RWPE2 (cell line): ENCODE data around the gene DAAM1.

Source experiments
- ATAC-seq: fragments of 200-7000 bp; cut with Tn5 transposase; 3 replicates; pipeline ENCODE4 v1.9.1; 2021; ENCODE audit warnings: low read depth
- DNase-seq: peaks from one replicate; pipeline ENCODE4 v3.0.0-alpha.2; 2020; ENCODE audit warnings: low spot score
- H3K27ac ChIP-seq: fragments of 450-650 bp; 2 replicates; pipeline ENCODE4 v1.5.1; 2017; ENCODE audit warnings: mild to moderate bottlenecking; ENCODE audit not compliant: poor library complexity, severe bottlenecking
- H3K27me3 ChIP-seq: fragments of 250-450 bp; sonication (Bioruptor Pico); 2 replicates; pipeline ENCODE4 v1.5.1; 2021; ENCODE audit warnings: mild to moderate bottlenecking, moderate library complexity; ENCODE audit not compliant: insufficient read depth, poor library complexity, severe bottlenecking
- H3K36me3 ChIP-seq: fragments of 250-450 bp; sonication (Bioruptor Pico); 2 replicates; pipeline ENCODE4 v1.5.1; 2020; ENCODE audit warnings: low read depth, mild to moderate bottlenecking, moderate library complexity
- H3K4me1 ChIP-seq: fragments of 250-450 bp; sonication (Bioruptor Pico); 2 replicates; pipeline ENCODE4 v1.5.1; 2021; ENCODE audit warnings: mild to moderate bottlenecking, moderate library complexity; ENCODE audit not compliant: insufficient read depth, poor library complexity, severe bottlenecking
- H3K4me3 ChIP-seq: fragments of 250-450 bp; sonication (Bioruptor Pico); 2 replicates; pipeline ENCODE4 v1.5.1; 2021; ENCODE audit warnings: mild to moderate bottlenecking, moderate library complexity; ENCODE audit not compliant: severe bottlenecking
- H3K9me3 ChIP-seq: fragments of 250-450 bp; sonication (Bioruptor Pico); 2 replicates; pipeline ENCODE4 v1.5.1; 2021; ENCODE audit warnings: mild to moderate bottlenecking, moderate library complexity; ENCODE audit not compliant: severe bottlenecking
- TF ChIP-seq, protein P1 (sequence below): fragments of 450-650 bp; IDR thresholded peaks from one replicate; pipeline ENCODE4 v1.5.1; 2017; ENCODE audit warnings: mild to moderate bottlenecking, moderate library complexity; ENCODE audit not compliant: poor library complexity, severe bottlenecking

Gene DAAM1

DNA sequence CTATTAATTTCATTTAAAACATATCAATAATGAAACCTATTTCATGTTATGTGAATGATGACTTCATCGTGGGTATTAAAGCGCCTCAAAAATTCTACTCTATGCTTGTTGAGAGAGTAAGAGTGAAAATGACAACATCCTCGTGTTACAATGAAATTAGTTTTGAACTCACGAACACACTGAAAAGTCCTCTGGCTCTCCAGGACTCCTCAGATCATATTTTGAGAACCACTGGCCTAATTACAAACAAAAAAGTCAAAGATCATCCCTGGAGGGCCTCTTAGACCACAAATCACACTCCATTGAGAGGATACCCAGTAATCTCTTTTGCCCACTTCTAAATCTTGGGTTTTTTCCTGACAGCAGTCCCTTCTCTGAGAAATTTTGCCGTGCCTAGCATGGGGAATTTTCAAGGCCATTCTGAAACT, 19.1 kb downstream of the DAAM1 start:
- no peak overlapping the region for H3K27ac ChIP-seq
- DNase-seq, result no peak

DNA sequence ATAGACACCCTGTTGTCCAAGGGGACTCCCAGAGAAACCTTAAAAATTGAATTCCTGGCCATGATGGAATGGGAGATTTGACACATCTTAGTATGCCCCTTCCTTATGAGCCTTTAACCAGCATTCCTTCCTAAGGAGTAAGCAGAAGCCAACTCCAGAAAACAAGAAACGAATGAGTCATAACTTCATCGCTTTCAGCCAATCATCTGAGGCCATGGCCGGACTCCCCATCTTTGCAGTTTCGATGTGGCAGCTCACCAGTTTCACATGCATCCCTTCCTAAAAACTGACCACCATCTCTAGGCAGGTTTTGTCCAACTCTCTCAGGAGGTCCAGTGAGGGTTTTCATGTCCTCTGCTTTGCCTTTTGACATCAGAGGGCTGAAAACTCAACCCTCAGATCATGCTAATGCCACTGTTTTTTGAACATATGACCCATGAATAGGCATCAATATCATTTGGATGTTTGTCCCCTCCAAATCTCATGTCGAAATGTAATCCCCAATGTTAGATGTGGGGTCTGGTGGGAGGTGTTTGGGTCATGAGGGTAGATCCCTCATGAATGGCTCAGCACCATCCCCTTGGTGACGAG, 19.9 kb downstream of the DAAM1 start:
- no peak overlapping the region for H3K27ac ChIP-seq
- no peaks in the 10 kb centered on the region for H3K9me3 ChIP-seq
- H3K4me3 ChIP-seq, result no peak overlapping the region
- no peaks in the 10 kb centered on the region for H3K27me3 ChIP-seq
- no peaks in the 10 kb centered on the region for H3K4me1 ChIP-seq
- H3K36me3 ChIP-seq, result no peaks in the 10 kb centered on the region
- DNase-seq (no peak), ATAC-seq (peak; percentile 60; the same call in 2 of the 3 replicates)
- TF ChIP-seq, protein P1, sequence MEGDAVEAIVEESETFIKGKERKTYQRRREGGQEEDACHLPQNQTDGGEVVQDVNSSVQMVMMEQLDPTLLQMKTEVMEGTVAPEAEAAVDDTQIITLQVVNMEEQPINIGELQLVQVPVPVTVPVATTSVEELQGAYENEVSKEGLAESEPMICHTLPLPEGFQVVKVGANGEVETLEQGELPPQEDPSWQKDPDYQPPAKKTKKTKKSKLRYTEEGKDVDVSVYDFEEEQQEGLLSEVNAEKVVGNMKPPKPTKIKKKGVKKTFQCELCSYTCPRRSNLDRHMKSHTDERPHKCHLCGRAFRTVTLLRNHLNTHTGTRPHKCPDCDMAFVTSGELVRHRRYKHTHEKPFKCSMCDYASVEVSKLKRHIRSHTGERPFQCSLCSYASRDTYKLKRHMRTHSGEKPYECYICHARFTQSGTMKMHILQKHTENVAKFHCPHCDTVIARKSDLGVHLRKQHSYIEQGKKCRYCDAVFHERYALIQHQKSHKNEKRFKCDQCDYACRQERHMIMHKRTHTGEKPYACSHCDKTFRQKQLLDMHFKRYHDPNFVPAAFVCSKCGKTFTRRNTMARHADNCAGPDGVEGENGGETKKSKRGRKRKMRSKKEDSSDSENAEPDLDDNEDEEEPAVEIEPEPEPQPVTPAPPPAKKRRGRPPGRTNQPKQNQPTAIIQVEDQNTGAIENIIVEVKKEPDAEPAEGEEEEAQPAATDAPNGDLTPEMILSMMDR, result no peak

More for the DNA sequence above, 19.1 kb downstream of the DAAM1 start:
- Histone ChIP-seq H3K27me3 (no peaks in the 10 kb centered on the region), H3K4me1 (no peaks in the 10 kb centered on the region), H3K36me3 (no peaks in the 10 kb centered on the region), H3K4me3 (no peak overlapping the region), H3K9me3 (no peaks in the 10 kb centered on the region)
- no peak for ATAC-seq
- TF ChIP-seq, protein P1, result no peak

DNA sequence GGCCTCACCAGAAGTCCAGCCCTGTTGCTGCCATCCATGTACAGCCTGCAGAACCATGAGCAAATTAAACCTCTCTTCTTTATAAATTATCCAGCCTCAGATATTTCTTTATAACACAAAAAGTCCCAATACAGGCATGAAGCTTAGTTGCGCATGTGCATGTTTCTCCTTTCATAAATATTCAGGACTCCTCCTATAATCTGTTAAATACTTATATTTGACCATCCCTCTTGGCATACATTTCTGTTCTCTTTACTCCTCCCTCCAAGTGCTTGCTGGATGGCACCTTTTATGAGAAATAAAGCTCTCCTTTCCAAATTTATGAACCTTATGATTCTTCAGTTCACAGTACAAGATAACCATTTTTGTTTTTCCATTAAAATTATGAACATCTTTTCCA, 20.5 kb downstream of the DAAM1 start:
- Histone ChIP-seq H3K27me3 (no peaks in the 10 kb centered on the region), H3K36me3 (no peaks in the 10 kb centered on the region), H3K4me3 (no peak overlapping the region), H3K9me3 (no peaks in the 10 kb centered on the region), H3K4me1 (no peaks in the 10 kb centered on the region), H3K27ac (no peak overlapping the region)
- DNase-seq, result no peak
- TF ChIP-seq, protein P1, result no peak
- ATAC-seq, result no peak

DNA sequence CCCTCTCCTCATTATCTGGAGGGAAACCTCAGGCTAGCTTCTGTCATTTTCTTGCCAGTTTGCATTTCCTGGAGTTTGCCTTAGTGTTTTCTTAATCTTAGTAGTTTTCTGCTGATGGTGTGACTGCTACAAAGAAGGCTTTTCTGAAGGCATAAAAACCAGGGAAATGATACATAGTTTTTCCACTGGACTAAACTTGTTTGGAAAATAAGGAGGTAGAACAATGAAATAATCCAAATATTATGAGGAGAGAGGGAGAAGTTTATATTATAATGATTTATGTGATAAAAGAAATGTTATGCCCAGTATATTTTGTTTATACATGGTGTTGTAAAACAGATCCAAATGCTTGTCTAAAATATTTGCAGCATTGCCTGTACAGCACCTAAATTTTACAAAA, 22.2 kb downstream of the DAAM1 start:
- Histone ChIP-seq H3K27ac (no peak overlapping the region), H3K4me3 (no peak overlapping the region), H3K27me3 (no peaks in the 10 kb centered on the region), H3K4me1 (no peaks in the 10 kb centered on the region), H3K9me3 (no peaks in the 10 kb centered on the region), H3K36me3 (no peaks in the 10 kb centered on the region)
- TF ChIP-seq, protein P1, result no peak
- ATAC-seq (no peak), DNase-seq (no peak)
